Activated CD8-positive, alpha-beta memory T cell treated with anti-CD3 and anti-CD28 coated beads for 36 hours (primary cell): Measurements from ENCODE around the gene JAZF1. TPM values are rescaled to one million over a fixed set of nuclear protein-coding genes. Genes with fewer than 3 reads are reported as not detected.

Source experiments
- CTCF ChIA-PET: fragments of 350-600 bp; sonication (Branson Sonifier 250); formaldehyde crosslinking; loops from one replicate; lab custom pipeline; 2021; ENCODE audit warnings: antibody characterized with exemption; lab: Charles Lee
- POLR2A ChIA-PET: fragments of 350-600 bp; sonication (Branson Sonifier 250); formaldehyde crosslinking; loops from one replicate; lab custom pipeline; 2021; ENCODE audit warnings: antibody characterized with exemption; lab: Charles Lee
- total RNA-seq, 2 experiments: library from RNA; stranded (reverse); gene quantifications; one replicate each; pipeline ENCODE4 v1.2.3, GENCODE V29; 2021

Gene JAZF1
- total RNA-seq, 2 experiments from 2014 or later: 4.8 to 5.7 TPM

DNA sequence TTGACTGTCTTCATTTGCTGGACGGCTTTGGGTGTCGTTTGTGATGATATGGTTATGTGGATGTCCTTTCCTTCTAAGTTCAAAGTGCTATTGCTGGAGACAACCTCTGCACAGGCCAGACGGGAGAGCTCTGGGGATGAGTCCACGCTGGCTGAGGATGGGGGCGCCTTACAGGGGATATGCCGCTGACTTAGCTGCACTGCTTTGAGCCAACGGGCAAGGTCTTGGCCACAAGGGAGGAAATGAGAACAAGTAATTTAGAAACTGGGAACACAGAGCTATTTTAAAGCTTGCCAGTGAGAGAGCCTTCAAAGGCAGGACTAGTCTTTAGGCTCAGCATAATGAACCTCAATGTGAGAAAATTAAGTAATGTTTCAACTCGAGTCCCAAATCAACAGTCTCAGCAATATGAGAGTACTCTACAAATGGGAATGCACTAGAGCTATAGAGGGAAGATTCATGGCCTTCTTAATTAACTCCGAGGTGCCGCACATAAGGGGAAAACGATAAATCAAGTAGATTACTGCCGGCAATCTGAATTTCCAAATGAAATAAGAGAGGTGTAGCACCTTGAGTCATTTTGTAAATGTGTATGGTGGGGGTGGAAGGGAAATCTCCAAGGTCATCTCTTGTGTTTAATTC is 209.3 kb downstream of the JAZF1 start:
- ChIA-PET POLR2A (no interaction called here), CTCF (no interaction called here)

- POLR2A ChIA-PET: no interaction called here
- CTCF ChIA-PET: no interaction called here
Measured at GRCh38 chr7:27970350-27970749, 210.2 kb downstream of the JAZF1 start.

DNA sequence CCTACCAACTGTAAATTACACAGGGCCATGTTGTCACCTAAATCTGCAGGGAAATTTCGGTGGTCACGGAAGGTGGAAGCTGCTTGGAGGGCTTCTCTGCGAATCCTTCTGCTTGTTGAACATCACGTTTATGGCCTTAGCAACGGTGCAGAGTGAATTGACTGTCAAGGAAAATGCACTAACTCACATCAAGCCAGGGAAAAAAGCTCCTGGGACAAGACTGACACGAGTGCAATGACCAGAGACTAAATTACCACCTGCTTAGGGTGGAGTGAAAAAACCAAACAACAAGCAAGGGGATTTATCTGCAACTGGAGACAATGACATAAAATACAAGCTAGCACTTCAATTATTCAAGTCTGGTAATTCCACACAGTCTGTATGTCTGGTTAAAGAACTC is 211.2 kb downstream of the JAZF1 start:
- POLR2A ChIA-PET: no interaction called here

GRCh38 chr7:27967639-27968038 is 213.0 kb downstream of the JAZF1 start:
- CTCF ChIA-PET: no interaction called here

More for the DNA sequence above, 211.2 kb downstream of the JAZF1 start:
- CTCF ChIA-PET: no interaction called here

DNA sequence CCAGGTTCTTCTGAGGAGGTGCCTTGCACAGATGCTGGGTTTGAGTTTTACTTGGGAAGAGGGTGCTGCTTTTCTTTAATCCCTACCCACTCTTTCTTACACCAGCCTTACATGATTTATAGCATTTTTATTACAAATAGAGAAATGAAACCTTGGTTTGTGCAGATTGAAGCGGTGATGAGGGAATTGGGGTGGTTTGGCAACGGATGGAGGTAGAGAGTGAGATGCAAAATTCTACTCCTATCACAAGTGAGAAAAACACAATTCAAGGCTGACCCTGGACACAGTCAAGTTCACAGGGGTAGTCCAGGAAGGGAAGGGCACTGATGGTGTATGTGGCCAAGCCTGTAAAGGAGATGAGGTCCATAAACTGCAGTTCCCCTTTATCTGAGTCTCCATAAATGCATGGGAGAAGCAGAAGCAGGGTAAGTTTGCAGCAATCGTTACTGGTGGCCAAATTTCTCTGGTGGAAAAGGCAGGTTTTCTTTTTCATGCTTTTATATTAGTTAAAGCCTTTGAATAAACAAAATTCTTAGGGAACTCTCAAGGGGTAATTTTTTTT is 214.3 kb downstream of the JAZF1 start:
- CTCF ChIA-PET: no interaction called here
- POLR2A ChIA-PET: no interaction called here

More at GRCh38 chr7:27967639-27968038, 213.0 kb downstream of the JAZF1 start:
- POLR2A ChIA-PET: no interaction called here

GRCh38 chr7:27965650-27966049 is 214.9 kb downstream of the JAZF1 start:
- CTCF ChIA-PET: no interaction called here
- POLR2A ChIA-PET: no interaction called here

GRCh38 chr7:27964820-27965219 is 215.8 kb downstream of the JAZF1 start:
- ChIA-PET POLR2A (no interaction called here), CTCF (no interaction called here)

DNA sequence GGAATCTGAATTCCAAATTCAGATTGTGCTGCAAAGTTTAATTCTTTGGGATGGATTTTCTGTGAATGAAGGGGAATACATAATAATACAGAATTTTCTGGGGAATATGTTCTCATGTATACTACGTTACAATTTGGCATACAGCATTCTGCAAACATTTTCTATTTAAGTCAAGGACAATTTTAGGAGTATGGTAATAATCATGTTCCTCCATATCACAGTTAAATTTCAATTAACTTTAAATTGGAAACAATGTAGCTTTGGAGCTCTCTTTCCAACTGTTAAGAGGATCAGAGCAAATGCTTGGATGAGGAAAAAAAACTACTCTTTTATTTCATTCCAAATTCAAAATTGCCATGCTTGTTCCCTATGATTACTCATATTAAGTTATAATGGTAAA is 217.5 kb downstream of the JAZF1 start:
- ChIA-PET POLR2A (no interaction called here), CTCF (interaction anchor here (0.7 to 1.0 kb wide), 2 partner anchors 57 to 304 kb away, joined by 3 read pairs; no protein-coding TSS in a partner anchor)

GRCh38 chr7:27962273-27962672 is 218.3 kb downstream of the JAZF1 start:
- CTCF ChIA-PET: no interaction called here

GRCh38 chr7:27961255-27961654 is 219.3 kb downstream of the JAZF1 start:
- ChIA-PET POLR2A (no interaction called here), CTCF (no interaction called here)

More at GRCh38 chr7:27962273-27962672, 218.3 kb downstream of the JAZF1 start:
- POLR2A ChIA-PET: no interaction called here

GRCh38 chr7:27960415-27960814 is 220.2 kb downstream of the JAZF1 start:
- ChIA-PET POLR2A (no interaction called here), CTCF (no interaction called here)

DNA sequence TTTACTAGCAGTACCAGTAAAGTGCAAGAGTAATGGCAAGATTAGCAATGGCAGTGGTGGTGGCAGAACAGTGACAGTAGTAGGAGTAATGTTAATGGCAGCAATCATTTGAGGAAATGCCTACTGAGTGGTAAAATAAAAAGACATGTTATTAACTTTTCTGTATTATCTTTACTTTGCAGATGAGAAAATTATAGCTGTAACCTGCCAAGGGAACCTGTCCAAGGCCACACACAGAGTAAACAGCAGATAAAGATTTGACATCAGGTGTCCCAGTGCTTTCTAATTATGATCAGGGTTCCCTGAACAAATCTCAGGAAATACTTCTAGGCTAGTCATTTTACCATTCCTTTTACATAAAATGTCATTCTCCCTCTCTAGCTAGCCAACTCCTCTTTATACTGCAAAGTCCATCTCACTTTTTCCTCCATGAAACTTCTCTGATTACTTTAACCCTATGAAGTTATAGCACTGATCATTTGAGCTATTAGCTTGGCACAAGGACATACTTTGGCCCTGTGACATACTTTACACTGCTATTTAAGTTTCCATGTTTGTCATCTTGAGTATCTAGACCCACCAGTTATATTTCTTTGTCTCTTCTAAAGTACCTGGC is 221.6 kb downstream of the JAZF1 start:
- POLR2A ChIA-PET: no interaction called here
- CTCF ChIA-PET: no interaction called here

GRCh38 chr7:27955596-27955995 is 225.0 kb downstream of the JAZF1 start:
- CTCF ChIA-PET: no interaction called here

GRCh38 chr7:27955011-27955410 is 225.6 kb downstream of the JAZF1 start:
- POLR2A ChIA-PET: no interaction called here
- CTCF ChIA-PET: no interaction called here

More at GRCh38 chr7:27955596-27955995, 225.0 kb downstream of the JAZF1 start:
- POLR2A ChIA-PET: no interaction called here

- CTCF ChIA-PET: no interaction called here
- POLR2A ChIA-PET: no interaction called here
Measured at GRCh38 chr7:27953777-27954176, 226.8 kb downstream of the JAZF1 start.

DNA sequence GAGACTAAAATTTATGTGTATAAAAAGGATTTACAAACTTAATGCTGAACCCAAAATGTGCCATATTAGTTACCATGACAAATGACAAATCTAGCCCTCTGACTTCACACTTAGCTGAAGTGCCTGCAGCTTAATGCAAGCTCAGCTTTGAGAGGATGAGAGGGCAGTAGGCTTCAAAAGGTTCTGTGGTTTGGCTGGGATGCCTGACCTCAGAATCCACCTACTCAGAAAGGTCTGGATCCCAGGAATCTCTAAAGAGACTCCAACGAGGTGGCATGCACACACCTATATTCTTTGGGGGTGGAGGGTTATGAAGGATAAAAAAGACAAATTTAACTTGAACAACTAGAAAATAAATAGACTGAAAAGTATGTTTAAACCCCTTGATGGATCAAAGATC is 227.2 kb downstream of the JAZF1 start:
- ChIA-PET POLR2A (no interaction called here), CTCF (no interaction called here)

- ChIA-PET CTCF (no interaction called here), POLR2A (no interaction called here)
Measured at GRCh38 chr7:27952456-27953285, 227.9 kb downstream of the JAZF1 start.

GRCh38 chr7:27950123-27950522 is 230.5 kb downstream of the JAZF1 start:
- ChIA-PET CTCF (no interaction called here), POLR2A (no interaction called here)

- ChIA-PET POLR2A (no interaction called here), CTCF (no interaction called here)
Measured at GRCh38 chr7:27948861-27949260, 231.7 kb downstream of the JAZF1 start.

- ChIA-PET POLR2A (no interaction called here), CTCF (no interaction called here)
Measured at GRCh38 chr7:27947586-27948278, 232.9 kb downstream of the JAZF1 start.
